Measurements from ENCODE around the gene HAX1.
A peak's percentile ranks its signal among the peaks of the same experiment; 100 is the strongest.
"Not testable (repeated sequence)": the region's sequence is repeated elsewhere in the genome, so short reads cannot be mapped to it uniquely, and the experiment has no call there.

HAX1 gene

GRCh38 chr1:154276797-154277196 lies 4.4 kb downstream of the HAX1 start:
- CTCF ChIA-PET = interaction anchor here (0.6 to 3.6 kb wide), 10 partner anchors 37 to 272 kb away, joined by 3 to 39 read pairs (median 3); no protein-coding TSS in a partner anchor

GRCh38 chr1:154287591-154287990 lies 15.2 kb downstream of the HAX1 start:
- CTCF ChIA-PET; H3K4me1 ChIP-seq (ENCODE audit: control insufficient read depth, insufficient read depth, low read length); H3K36me3 ChIP-seq (ENCODE audit: control insufficient read depth in 2 of 2, insufficient read depth in 1 of 2, low read length in 2 of 2); H3K27ac ChIP-seq (ENCODE audit: extremely low read depth, low read depth, low read length); POLR2A ChIA-PET; H3K4me3 ChIP-seq (ENCODE audit: low read depth, low read length); H3K9me3 ChIP-seq (ENCODE audit: control insufficient read depth, insufficient read depth, low read depth, low read length): not testable (repeated sequence)

More at GRCh38 chr1:154276797-154277196, 4.4 kb downstream of the HAX1 start:
- POLR2A ChIA-PET = interaction anchor here (0.6 to 0.8 kb wide), 3 partner anchors 58 to 870 kb away, joined by 3 read pairs; no protein-coding TSS in a partner anchor
- Histone ChIP-seq H3K9me3 (ENCODE audit: control insufficient read depth, insufficient read depth, low read depth, low read length) (no peaks in the 10 kb centered on the region), H3K4me1 (ENCODE audit: control insufficient read depth, insufficient read depth, low read length) (no peaks in the 10 kb centered on the region), H3K27ac (ENCODE audit: extremely low read depth, low read depth, low read length) (no peak overlapping the region), H3K4me3 (ENCODE audit: low read depth, low read length) (no peak overlapping the region), H3K36me3 (ENCODE audit: control insufficient read depth in 2 of 2, insufficient read depth in 1 of 2, low read length in 2 of 2) (peaks cover 12 to 31% of the 10 kb centered on the region in 2 experiments)
- TF ChIP-seq ZBTB8A (tag by site-specific recombination; IDR thresholded peaks at IDR 0.05) (peak; percentile 34; the same call in 1 of the 2 replicates), ZBTB6 (tag by site-specific recombination; IDR thresholded peaks at IDR 0.05) (no peak), ZNF544 (tag by site-specific recombination; IDR thresholded peaks at IDR 0.05) (no peak), ZNF2 (tag by site-specific recombination; IDR thresholded peaks at IDR 0.05) (peak; percentile 76), ZNF654 (tag by site-specific recombination; IDR thresholded peaks at IDR 0.05; ENCODE audit: low read depth) (peak; percentile 34), ZNF561 (tag by site-specific recombination; IDR thresholded peaks at IDR 0.05; ENCODE audit: borderline replicate concordance) (no peak), MZF1 (tag by site-specific recombination; IDR thresholded peaks at IDR 0.05; ENCODE audit: borderline replicate concordance) (no peak), ZNF280D (tag by site-specific recombination; IDR thresholded peaks at IDR 0.05) (no peak)

GRCh38 chr1:154288661-154289060 lies 16.2 kb downstream of the HAX1 start:
- ChIA-PET CTCF (interaction anchor here (0.7 to 1.3 kb wide), 4 partner anchors 11 to 271 kb away, joined by 3 to 4 read pairs (median 4); partner anchors contain the start of gene ATP8B2), POLR2A (no interaction called here)
- no peaks in the 10 kb centered on the region for H3K36me3 ChIP-seq (ENCODE audit: control insufficient read depth in 2 of 2, insufficient read depth in 1 of 2, low read length in 2 of 2)
- no peaks in the 10 kb centered on the region for H3K4me1 ChIP-seq (ENCODE audit: control insufficient read depth, insufficient read depth, low read length)
- H3K27ac ChIP-seq (ENCODE audit: extremely low read depth, low read depth, low read length) = no peak overlapping the region
- TF ChIP-seq ZSCAN30 (tag by site-specific recombination; IDR thresholded peaks at IDR 0.05) (no peak), ZNF629 (tag by site-specific recombination; IDR thresholded peaks at IDR 0.05) (no peak), ZNF623 (tag by site-specific recombination; IDR thresholded peaks at IDR 0.05) (no peak), EGR2 (tag by site-specific recombination; IDR thresholded peaks at IDR 0.05; ENCODE audit: low read depth) (no peak), ZNF221 (tag by site-specific recombination; IDR thresholded peaks at IDR 0.05; ENCODE audit: borderline replicate concordance) (no peak), IKZF3 (tag by site-specific recombination; IDR thresholded peaks at IDR 0.05) (no peak), ZNF664 (tag by site-specific recombination; IDR thresholded peaks at IDR 0.05) (no peak), ZNF121 (tag by site-specific recombination; IDR thresholded peaks at IDR 0.05) (no peak), ZNF580 (tag by site-specific recombination; IDR thresholded peaks at IDR 0.05) (no peak), ZNF311 (tag by site-specific recombination; IDR thresholded peaks at IDR 0.05; ENCODE audit: borderline replicate concordance) (no peak), ZNF626 (tag by site-specific recombination; IDR thresholded peaks at IDR 0.05) (no peak), ZFP41 (tag by site-specific recombination; IDR thresholded peaks at IDR 0.05; ENCODE audit: borderline replicate concordance) (no peak), ZNF391 (tag by site-specific recombination; IDR thresholded peaks at IDR 0.05; ENCODE audit: borderline replicate concordance, low read depth) (no peak)
- H3K4me3 ChIP-seq (ENCODE audit: low read depth, low read length) = no peak overlapping the region
- H3K9me3 ChIP-seq (ENCODE audit: control insufficient read depth, insufficient read depth, low read depth, low read length) = no peaks in the 10 kb centered on the region

Data from HEK293 (cell line).